ENCODE measurements around the gene ATRAID. TPM values are rescaled to one million over a fixed set of nuclear protein-coding genes. Genes with fewer than 3 reads are reported as not detected.
A peak's percentile ranks its signal among the peaks of the same experiment; 100 is the strongest.

The ATRAID gene
- total and polyA plus RNA-seq, 10 of the 15 experiments (the other 5 are each of a cell fraction or from before 2014, with no cell fraction given), result 65.6 to 180 (median 120) TPM

DNA sequence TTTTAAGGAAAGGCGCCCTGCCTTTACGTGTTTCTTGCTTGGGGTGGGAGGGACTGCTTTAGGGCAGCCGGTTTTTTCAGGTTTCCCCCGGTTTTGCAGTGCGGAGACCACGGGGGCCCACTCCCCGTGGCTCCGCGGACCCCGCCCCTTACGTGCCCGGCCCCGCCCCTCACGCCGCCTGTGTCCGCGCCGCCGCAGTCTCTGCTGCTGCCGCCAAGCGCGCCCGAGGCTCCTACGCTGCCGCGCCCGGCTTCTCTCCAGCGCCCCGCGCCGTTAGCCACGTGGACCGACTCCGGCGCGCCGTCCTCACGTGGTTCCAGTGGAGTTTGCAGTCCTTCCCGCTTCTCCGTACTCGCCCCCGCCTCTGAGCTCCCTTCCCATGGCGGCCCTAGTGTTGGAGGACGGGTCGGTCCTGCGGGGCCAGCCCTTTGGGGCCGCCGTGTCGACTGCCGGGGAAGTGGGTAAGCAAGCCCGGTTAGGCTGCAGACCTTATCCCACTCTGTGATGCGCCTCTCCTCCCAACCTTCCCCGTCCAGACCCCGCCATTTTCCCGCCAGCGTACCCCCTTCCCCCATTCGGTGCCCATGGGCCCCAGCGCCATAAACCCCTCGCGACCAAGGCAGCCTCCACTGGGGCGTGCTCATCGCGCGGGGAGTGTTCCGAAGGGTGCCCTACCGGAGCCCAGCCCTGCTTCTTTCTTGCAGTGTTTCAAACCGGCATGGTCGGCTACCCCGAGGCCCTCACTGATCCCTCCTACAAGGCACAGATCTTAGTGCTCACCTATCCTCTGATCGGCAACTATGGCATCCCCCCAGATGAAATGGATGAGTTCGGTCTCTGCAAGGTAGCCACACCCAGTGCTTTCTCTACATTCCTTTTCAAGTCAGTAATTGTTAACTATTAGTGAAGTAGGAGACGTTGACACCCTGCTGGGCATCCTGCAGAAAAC is 5.6 kb downstream of the ATRAID start, which contains the start of gene CAD (continued):
- TF ChIP-seq SRF (IDR thresholded peaks at IDR 0.05; ENCODE audit: low read depth in 2 of 2, low read length in 2 of 2), result 0 out of 4 replicates have a peak, but pooled peaks of 1 of the 2 experiments have one; percentile 1
- TF ChIP-seq, protein P1, sequence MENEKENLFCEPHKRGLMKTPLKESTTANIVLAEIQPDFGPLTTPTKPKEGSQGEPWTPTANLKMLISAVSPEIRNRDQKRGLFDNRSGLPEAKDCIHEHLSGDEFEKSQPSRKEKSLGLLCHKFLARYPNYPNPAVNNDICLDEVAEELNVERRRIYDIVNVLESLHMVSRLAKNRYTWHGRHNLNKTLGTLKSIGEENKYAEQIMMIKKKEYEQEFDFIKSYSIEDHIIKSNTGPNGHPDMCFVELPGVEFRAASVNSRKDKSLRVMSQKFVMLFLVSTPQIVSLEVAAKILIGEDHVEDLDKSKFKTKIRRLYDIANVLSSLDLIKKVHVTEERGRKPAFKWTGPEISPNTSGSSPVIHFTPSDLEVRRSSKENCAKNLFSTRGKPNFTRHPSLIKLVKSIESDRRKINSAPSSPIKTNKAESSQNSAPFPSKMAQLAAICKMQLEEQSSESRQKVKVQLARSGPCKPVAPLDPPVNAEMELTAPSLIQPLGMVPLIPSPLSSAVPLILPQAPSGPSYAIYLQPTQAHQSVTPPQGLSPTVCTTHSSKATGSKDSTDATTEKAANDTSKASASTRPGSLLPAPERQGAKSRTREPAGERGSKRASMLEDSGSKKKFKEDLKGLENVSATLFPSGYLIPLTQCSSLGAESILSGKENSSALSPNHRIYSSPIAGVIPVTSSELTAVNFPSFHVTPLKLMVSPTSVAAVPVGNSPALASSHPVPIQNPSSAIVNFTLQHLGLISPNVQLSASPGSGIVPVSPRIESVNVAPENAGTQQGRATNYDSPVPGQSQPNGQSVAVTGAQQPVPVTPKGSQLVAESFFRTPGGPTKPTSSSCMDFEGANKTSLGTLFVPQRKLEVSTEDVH (IDR thresholded peaks at IDR 0.05; ENCODE audit: low read depth, partially characterized antibody), result no peak
- TF ChIP-seq IKZF1 (conservative IDR thresholded peaks at IDR 0.05), result peak; percentile 80
- peak; percentile 67; the same call in 1 of the 2 replicates for TF ChIP-seq TAF1 (IDR thresholded peaks at IDR 0.05; ENCODE audit: borderline replicate concordance, low read depth, low read length)
- TF ChIP-seq RELA (IDR thresholded peaks at IDR 0.05; ENCODE audit: borderline replicate concordance, partially characterized antibody), result peak; percentile 43
- TF ChIP-seq PML (IDR thresholded peaks at IDR 0.05; ENCODE audit: low read length), result peak; percentile 75; the same call in 1 of the 2 replicates
- TF ChIP-seq, protein P2, sequence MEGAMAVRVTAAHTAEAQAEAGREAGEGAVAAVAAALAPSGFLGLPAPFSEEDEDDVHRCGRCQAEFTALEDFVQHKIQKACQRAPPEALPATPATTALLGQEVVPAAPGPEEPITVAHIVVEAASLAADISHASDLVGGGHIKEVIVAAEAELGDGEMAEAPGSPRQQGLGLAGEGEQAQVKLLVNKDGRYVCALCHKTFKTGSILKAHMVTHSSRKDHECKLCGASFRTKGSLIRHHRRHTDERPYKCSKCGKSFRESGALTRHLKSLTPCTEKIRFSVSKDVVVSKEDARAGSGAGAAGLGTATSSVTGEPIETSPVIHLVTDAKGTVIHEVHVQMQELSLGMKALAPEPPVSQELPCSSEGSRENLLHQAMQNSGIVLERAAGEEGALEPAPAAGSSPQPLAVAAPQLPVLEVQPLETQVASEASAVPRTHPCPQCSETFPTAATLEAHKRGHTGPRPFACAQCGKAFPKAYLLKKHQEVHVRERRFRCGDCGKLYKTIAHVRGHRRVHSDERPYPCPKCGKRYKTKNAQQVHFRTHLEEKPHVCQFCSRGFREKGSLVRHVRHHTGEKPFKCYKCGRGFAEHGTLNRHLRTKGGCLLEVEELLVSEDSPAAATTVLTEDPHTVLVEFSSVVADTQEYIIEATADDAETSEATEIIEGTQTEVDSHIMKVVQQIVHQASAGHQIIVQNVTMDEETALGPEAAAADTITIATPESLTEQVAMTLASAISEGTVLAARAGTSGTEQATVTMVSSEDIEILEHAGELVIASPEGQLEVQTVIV (IDR thresholded peaks at IDR 0.05; ENCODE audit: borderline replicate concordance, partially characterized antibody), result peak; percentile 90

Measured in GM12878 (cell line).